GM12878 (cell line): ENCODE measurements around the gene TMEM61. TPM values are rescaled to one million over a fixed set of nuclear protein-coding genes. Genes with fewer than 3 reads are reported as not detected.

ENCODE experiments used
- ATAC-seq: fragments of 200-7000 bp; cut with Tn5 transposase; 3 replicates; pipeline ENCODE4 v1.9.1; 2020; ENCODE audit warnings: mild to moderate bottlenecking, moderate library complexity
- BruUV-seq: library from RNA; stranded (reverse); fragments of 400-500 nt; replicated peaks from 2 replicates; lab custom pipeline; 2021; lab: Mats Ljungman, UMichigan
- CTCF ChIA-PET: fragments of 300-600 bp; sonication (Branson Sonifier 250); formaldehyde crosslinking; extraction: SDS; loops from one replicate; lab custom pipeline; 2021; ENCODE audit warnings: inconsistent platforms; lab: Yijun Ruan, JAX
- POLR2A ChIA-PET: fragments of 350-600 bp; formaldehyde crosslinking; extraction: SDS; loops from one replicate; lab custom pipeline; 2021; ENCODE audit warnings: inconsistent platforms; lab: Charles Lee
- RAD21 ChIA-PET: fragments of 300-600 bp; sonication (Branson Sonifier 250); formaldehyde crosslinking; loops from one replicate; lab custom pipeline; 2023; ENCODE audit warnings: antibody characterized with exemption; ENCODE audit not compliant: unreplicated experiment; lab: Charles Lee
- SMC1A ChIA-PET: fragments of 300-600 bp; sonication (Branson Sonifier 250); formaldehyde crosslinking; loops from one replicate; lab custom pipeline; 2023; ENCODE audit not compliant: unreplicated experiment, uncharacterized antibody; lab: Charles Lee
- DNase-seq: peaks from one replicate; pipeline ENCODE4 v3.0.0-alpha.2; 2011; ENCODE audit warnings: low read depth, low spot score
- FAIRE-seq: peaks from 3 replicates; lab custom pipeline; 2011; peaks lifted over from hg19 to GRCh38; lab: Jason Lieb, UNC
- H2AFZ ChIP-seq: 2 replicates; pipeline ENCODE4 v1.6.0; 2011; ENCODE audit warnings: low read depth, low read length, control low read depth; ENCODE audit not compliant: control insufficient read depth
- H3K27ac ChIP-seq: 2 replicates; pipeline ENCODE4 v1.5.1; 2011; ENCODE audit warnings: control low read depth; ENCODE audit not compliant: control insufficient read depth, insufficient read depth
- H3K27me3 ChIP-seq, 2 experiments: replicated peaks in 1 of 2; 2 replicates each; pipeline versions ENCODE4 v1.6.0 to v1.6.1; 2011; ENCODE audit warnings: low read length in 1 of 2; ENCODE audit not compliant: control insufficient read depth in 2 of 2, insufficient read depth in 2 of 2
- H3K36me3 ChIP-seq, 2 experiments: 2 replicates each; pipeline ENCODE4 v1.5.1; 2011; ENCODE audit warnings: low read length in 1 of 2; ENCODE audit not compliant: control insufficient read depth in 2 of 2, insufficient read depth in 2 of 2
- H3K4me1 ChIP-seq: 2 replicates; pipeline ENCODE4 v1.6.1; 2011; ENCODE audit warnings: mild to moderate bottlenecking, low read length, moderate library complexity, mixed read lengths; ENCODE audit not compliant: control insufficient read depth, insufficient read depth
- H3K4me2 ChIP-seq: 2 replicates; pipeline ENCODE4 v1.6.0; 2011; ENCODE audit warnings: control low read depth; ENCODE audit not compliant: control insufficient read depth, insufficient read depth
- H3K4me3 ChIP-seq: fragments of 200-600 bp; sonication (generic); 2 replicates; pipeline ENCODE4 v1.5.1; 2016
- H3K79me2 ChIP-seq: 2 replicates; pipeline ENCODE4 v1.6.0; 2011; ENCODE audit warnings: low read length; ENCODE audit not compliant: control insufficient read depth, insufficient read depth
- H3K9ac ChIP-seq: 2 replicates; pipeline ENCODE4 v1.8.0; 2011; ENCODE audit warnings: low read length, control low read depth, mixed read lengths; ENCODE audit not compliant: control insufficient read depth, insufficient read depth
- H3K9me3 ChIP-seq: replicated peaks from 3 replicates; pipeline ENCODE4 v1.5.1; 2011; ENCODE audit warnings: mild to moderate bottlenecking, low read length; ENCODE audit not compliant: control insufficient read depth, insufficient read depth
- H4K20me1 ChIP-seq: 2 replicates; pipeline ENCODE4 v1.6.0; 2011; ENCODE audit not compliant: control insufficient read depth, insufficient read depth
- CHD2 ChIP-seq: IDR thresholded peaks from 2 replicates; pipeline ENCODE4 v1.6.1; 2011; ENCODE audit warnings: low read depth, low read length, improper control_type of control experiment, borderline replicate concordance
- DPF2 ChIP-seq: fragments of 450-650 bp; IDR thresholded peaks from 2 replicates; pipeline ENCODE4 v1.6.1; 2017; ENCODE audit warnings: mild to moderate bottlenecking
- MTA2 ChIP-seq: fragments of 450-650 bp; IDR thresholded peaks from 2 replicates; pipeline ENCODE4 v1.6.1; 2016; ENCODE audit warnings: low read depth, mild to moderate bottlenecking, moderate library complexity
- NFXL1 ChIP-seq: fragments of 450-650 bp; IDR thresholded peaks from 2 replicates; pipeline ENCODE4 v1.6.1; 2017; ENCODE audit warnings: antibody characterized with exemption, mild to moderate bottlenecking, borderline replicate concordance
- NRF1 ChIP-seq: conservative IDR thresholded peaks from 2 replicates; pipeline ENCODE4 v1.6.1; 2011; ENCODE audit warnings: mild to moderate bottlenecking, low read depth, low read length, improper control_type of control experiment
- POLR2AphosphoS5 ChIP-seq: IDR thresholded peaks from 2 replicates; pipeline ENCODE4 v1.6.1; 2011; ENCODE audit warnings: mild to moderate bottlenecking, low read length, inconsistent platforms
- ZBED1 ChIP-seq: IDR thresholded peaks from 2 replicates; pipeline ENCODE4 v1.6.1; 2016; ENCODE audit warnings: borderline replicate concordance
- ZNF274 ChIP-seq: IDR thresholded peaks from one replicate; pipeline ENCODE4 v1.8.0; 2011; ENCODE audit not compliant: insufficient read length, insufficient read depth
- ZZZ3 ChIP-seq: IDR thresholded peaks from 2 replicates; pipeline ENCODE4 v1.6.1; 2011; ENCODE audit warnings: low read depth; ENCODE audit not compliant: control insufficient read depth, insufficient read length
- WGBS: methylation state at CpG from one replicate; pipeline ENCODE4 v1.1.6; 2016; ENCODE audit warnings: low lambda C conversion rate; ENCODE audit not compliant: insufficient replicate concordance, insufficient coverage; ENCODE audit errors: missing lambda C conversion rate; 5-methylcytosine and 5-hydroxymethylcytosine counted together
- in situ Hi-C: fragments of 300-500 bp; cut with MboI; formaldehyde crosslinking; loops from 9 replicates; pipeline ENCODE4 v1.14.3; 2018; ENCODE audit warnings: mixed read lengths
- intact Hi-C: fragments of 100-400 bp; cut with micrococcal nuclease; formaldehyde crosslinking; loops from one replicate; pipeline ENCODE4 v1.14.2; 2022; ENCODE audit not compliant: unreplicated experiment
- polyA plus RNA-seq, 11 experiments: library from polyadenylated mRNA; depleted of rRNA in 4 of 11; unstranded in 6 of 11; stranded (reverse) in 5 of 11; fragments of >200 nt; fragmentation: Nextera tagmentation in 4 of 11; fragmentation: Illumina TruSeq in 1 of 11; extraction: Ambion mirVana in 4 of 11; extraction: Trizol in 1 of 11; gene quantifications; 1 replicate in 1 of 11; 2 replicates in 10 of 11; pipeline versions ENCODE4 v1.2.1 to v1.2.3, GENCODE V29; 2011 to 2016; ENCODE audit warnings: inconsistent platforms in 2 of 11, missing spikeins in 2 of 11, low read depth in 1 of 11
- total RNA-seq, 4 experiments: library from RNA; depleted of rRNA in 3 of 4; stranded (reverse); fragments of >200 nt in 3 of 4; fragmentation: Illumina TruSeq in 1 of 4; extraction: Trizol in 1 of 4; gene quantifications; 2 replicates each; pipeline versions ENCODE4 v1.2.1 to v1.2.3, GENCODE V29; 2013 to 2021
- TF ChIP-seq, protein P1 (sequence below): fragments of 150-350 bp; IDR thresholded peaks from 2 replicates; pipeline ENCODE4 v1.6.1; 2016; ENCODE audit warnings: low read depth, low read length
- TF ChIP-seq, protein P2 (sequence below): fragments of 450-650 bp; IDR thresholded peaks from 2 replicates; pipeline ENCODE4 v1.6.1; 2017; ENCODE audit warnings: low read depth, mild to moderate bottlenecking, moderate library complexity
- TF ChIP-seq, protein P3 (sequence below): IDR thresholded peaks from 2 replicates; pipeline ENCODE4 v1.6.1; 2011; ENCODE audit warnings: mild to moderate bottlenecking, low read depth, low read length, moderate library complexity; ENCODE audit not compliant: insufficient replicate concordance
- TF ChIP-seq, protein P4 (sequence below), 3 experiments: IDR thresholded peaks in 2 of 3; conservative IDR thresholded peaks in 1 of 3; 2 replicates each; pipeline ENCODE4 v1.5.1; 2011; ENCODE audit warnings: low read depth in 3 of 3, low read length in 3 of 3, mild to moderate bottlenecking in 3 of 3, control low read depth in 2 of 3, moderate library complexity in 2 of 3, inconsistent platforms in 1 of 3, mixed read lengths in 1 of 3; ENCODE audit not compliant: control insufficient read depth in 2 of 3, insufficient read depth in 1 of 3; ENCODE audit errors: extremely low read depth in 1 of 3

Gene TMEM61
- total and polyA plus RNA-seq, 10 of the 15 experiments (the other 5 are each of a cell fraction or from before 2014, with no cell fraction given) = not detected

DNA sequence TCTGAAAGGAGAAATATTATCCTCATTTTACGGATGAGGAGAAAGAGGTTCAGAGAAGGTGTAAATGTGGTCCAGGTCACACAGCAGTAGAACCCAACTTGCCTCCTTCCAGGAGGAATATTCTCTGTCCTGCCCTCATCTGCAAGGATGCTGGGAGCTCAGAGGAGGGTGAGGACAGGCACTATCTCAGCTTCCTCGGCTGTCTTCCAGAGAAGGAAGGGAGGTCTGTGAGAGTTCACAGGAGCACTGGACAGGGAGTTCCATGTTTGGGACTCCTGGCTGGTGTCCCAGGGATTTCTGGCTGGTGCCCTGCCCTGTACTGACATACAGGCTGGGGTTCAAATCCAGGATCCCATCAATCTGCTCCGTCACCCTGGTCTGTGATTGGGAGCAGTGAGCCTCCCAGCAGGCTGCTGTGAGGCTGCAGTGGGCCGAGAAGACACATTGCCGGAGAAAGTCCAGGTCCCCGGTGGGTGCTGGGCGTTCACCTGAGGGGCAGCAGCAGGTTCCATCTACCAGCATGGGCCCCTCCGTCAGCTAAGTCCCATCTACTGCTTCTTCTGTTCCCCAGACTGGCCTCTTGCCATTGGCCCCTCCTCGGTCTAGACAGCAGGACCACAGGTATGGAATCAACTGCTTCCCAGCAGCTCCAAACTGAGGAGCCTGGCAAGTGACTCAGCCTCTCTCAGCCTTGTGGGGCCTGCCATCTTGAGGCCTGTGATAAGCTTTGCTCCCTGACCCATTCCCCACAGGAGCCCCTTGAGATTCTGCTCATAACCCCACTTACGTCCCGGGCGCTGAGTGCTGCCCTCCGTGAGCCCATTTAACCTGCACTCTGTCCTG lies 9.8 kb downstream of the TMEM61 start:
- no peak overlapping the region for H2AFZ ChIP-seq
- TF ChIP-seq, protein P1, sequence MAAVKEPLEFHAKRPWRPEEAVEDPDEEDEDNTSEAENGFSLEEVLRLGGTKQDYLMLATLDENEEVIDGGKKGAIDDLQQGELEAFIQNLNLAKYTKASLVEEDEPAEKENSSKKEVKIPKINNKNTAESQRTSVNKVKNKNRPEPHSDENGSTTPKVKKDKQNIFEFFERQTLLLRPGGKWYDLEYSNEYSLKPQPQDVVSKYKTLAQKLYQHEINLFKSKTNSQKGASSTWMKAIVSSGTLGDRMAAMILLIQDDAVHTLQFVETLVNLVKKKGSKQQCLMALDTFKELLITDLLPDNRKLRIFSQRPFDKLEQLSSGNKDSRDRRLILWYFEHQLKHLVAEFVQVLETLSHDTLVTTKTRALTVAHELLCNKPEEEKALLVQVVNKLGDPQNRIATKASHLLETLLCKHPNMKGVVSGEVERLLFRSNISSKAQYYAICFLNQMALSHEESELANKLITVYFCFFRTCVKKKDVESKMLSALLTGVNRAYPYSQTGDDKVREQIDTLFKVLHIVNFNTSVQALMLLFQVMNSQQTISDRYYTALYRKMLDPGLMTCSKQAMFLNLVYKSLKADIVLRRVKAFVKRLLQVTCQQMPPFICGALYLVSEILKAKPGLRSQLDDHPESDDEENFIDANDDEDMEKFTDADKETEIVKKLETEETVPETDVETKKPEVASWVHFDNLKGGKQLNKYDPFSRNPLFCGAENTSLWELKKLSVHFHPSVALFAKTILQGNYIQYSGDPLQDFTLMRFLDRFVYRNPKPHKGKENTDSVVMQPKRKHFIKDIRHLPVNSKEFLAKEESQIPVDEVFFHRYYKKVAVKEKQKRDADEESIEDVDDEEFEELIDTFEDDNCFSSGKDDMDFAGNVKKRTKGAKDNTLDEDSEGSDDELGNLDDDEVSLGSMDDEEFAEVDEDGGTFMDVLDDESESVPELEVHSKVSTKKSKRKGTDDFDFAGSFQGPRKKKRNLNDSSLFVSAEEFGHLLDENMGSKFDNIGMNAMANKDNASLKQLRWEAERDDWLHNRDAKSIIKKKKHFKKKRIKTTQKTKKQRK = no peak
- TF ChIP-seq, protein P2, sequence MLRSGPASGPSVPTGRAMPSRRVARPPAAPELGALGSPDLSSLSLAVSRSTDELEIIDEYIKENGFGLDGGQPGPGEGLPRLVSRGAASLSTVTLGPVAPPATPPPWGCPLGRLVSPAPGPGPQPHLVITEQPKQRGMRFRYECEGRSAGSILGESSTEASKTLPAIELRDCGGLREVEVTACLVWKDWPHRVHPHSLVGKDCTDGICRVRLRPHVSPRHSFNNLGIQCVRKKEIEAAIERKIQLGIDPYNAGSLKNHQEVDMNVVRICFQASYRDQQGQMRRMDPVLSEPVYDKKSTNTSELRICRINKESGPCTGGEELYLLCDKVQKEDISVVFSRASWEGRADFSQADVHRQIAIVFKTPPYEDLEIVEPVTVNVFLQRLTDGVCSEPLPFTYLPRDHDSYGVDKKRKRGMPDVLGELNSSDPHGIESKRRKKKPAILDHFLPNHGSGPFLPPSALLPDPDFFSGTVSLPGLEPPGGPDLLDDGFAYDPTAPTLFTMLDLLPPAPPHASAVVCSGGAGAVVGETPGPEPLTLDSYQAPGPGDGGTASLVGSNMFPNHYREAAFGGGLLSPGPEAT = no peak
- TF ChIP-seq, protein P3, sequence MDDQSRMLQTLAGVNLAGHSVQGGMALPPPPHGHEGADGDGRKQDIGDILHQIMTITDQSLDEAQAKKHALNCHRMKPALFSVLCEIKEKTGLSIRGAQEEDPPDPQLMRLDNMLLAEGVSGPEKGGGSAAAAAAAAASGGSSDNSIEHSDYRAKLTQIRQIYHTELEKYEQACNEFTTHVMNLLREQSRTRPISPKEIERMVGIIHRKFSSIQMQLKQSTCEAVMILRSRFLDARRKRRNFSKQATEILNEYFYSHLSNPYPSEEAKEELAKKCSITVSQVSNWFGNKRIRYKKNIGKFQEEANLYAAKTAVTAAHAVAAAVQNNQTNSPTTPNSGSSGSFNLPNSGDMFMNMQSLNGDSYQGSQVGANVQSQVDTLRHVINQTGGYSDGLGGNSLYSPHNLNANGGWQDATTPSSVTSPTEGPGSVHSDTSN = no peak
- TF ChIP-seq MTA2 = no peak
- no peak for TF ChIP-seq ZZZ3
- no peak for TF ChIP-seq ZNF274
- TF ChIP-seq NFXL1 = no peak
- no peak for TF ChIP-seq DPF2
- TF ChIP-seq ZBED1 = no peak
- TF ChIP-seq CHD2 = no peak
- no peak for TF ChIP-seq NRF1
- no peak for TF ChIP-seq POLR2AphosphoS5
- TF ChIP-seq, protein P4, sequence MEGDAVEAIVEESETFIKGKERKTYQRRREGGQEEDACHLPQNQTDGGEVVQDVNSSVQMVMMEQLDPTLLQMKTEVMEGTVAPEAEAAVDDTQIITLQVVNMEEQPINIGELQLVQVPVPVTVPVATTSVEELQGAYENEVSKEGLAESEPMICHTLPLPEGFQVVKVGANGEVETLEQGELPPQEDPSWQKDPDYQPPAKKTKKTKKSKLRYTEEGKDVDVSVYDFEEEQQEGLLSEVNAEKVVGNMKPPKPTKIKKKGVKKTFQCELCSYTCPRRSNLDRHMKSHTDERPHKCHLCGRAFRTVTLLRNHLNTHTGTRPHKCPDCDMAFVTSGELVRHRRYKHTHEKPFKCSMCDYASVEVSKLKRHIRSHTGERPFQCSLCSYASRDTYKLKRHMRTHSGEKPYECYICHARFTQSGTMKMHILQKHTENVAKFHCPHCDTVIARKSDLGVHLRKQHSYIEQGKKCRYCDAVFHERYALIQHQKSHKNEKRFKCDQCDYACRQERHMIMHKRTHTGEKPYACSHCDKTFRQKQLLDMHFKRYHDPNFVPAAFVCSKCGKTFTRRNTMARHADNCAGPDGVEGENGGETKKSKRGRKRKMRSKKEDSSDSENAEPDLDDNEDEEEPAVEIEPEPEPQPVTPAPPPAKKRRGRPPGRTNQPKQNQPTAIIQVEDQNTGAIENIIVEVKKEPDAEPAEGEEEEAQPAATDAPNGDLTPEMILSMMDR (IDR thresholded peaks at IDR 0.05 in 2 of 3, conservative IDR thresholded peaks at IDR 0.05 in 1 of 3; ENCODE audit: control insufficient read depth in 2 of 3, extremely low read depth in 1 of 3, insufficient read depth in 1 of 3, low read depth in 3 of 3, low read length in 3 of 3) = no peak
- ChIA-PET CTCF (interaction anchor here (19.5 kb wide), 1 partner anchor 42 kb away, joined by 436 read pairs; no protein-coding TSS in a partner anchor), RAD21 (interaction anchor here (0.9 to 1.5 kb wide), 4 partner anchors 32 to 55 kb away, joined by 3 to 7 read pairs (median 4); no protein-coding TSS in a partner anchor), SMC1A (interaction anchor here (1.3 kb wide), 1 partner anchor 40 kb away, joined by 4 read pairs; no protein-coding TSS in a partner anchor), POLR2A (interaction anchor here (1.3 kb wide), 1 partner anchor 41 kb away, joined by 3 read pairs; no protein-coding TSS in a partner anchor)
- no peaks in the 10 kb centered on the region for H3K9me3 ChIP-seq
- H3K27ac ChIP-seq = no peak overlapping the region
- no peaks in the 10 kb centered on the region; a peak in 1 of 4 replicates for H3K27me3 ChIP-seq
- no peak for ATAC-seq
- no peaks in the 10 kb centered on the region for H3K79me2 ChIP-seq
- no peaks in the 10 kb centered on the region for H3K36me3 ChIP-seq
- BruUV-seq = no TSS peak
- no peak overlapping the region for H3K9ac ChIP-seq
- H4K20me1 ChIP-seq = no peaks in the 10 kb centered on the region
- FAIRE-seq = no peak
- in situ Hi-C loops = no loop called here
- H3K4me1 ChIP-seq = no peaks in the 10 kb centered on the region
- no peak for DNase-seq
- no peak overlapping the region for H3K4me2 ChIP-seq
- intact Hi-C loops = no loop called here
- 37% methylated on average over 12 of the region's 13 CpGs for WGBS
- no peak overlapping the region for H3K4me3 ChIP-seq
